ENCODE measurements around the gene RAD51B. TPM values are rescaled to one million over a fixed set of nuclear protein-coding genes. Genes with fewer than 3 reads are reported as not detected.

Gene RAD51B
- total RNA-seq, 2 donors from 2014 or later: 22.8 to 33.8 TPM

GRCh38 chr14:68575426-68575825 is 755.8 kb downstream of the RAD51B start:
- Mint-ChIP-seq H3K27me3 (ENCODE audit: insufficient read depth) (peaks cover 1% of the 10 kb centered on the region), H3K4me1 (peaks cover 5% of the 10 kb centered on the region), H3K9me3 (peaks cover 7% of the 10 kb centered on the region), H3K27ac (no peak overlapping the region), H3K4me3 (no peak overlapping the region), H3K36me3 (ENCODE audit: low read depth) (no peaks in the 10 kb centered on the region)
- Histone ChIP-seq H3K27me3 (ENCODE audit: control insufficient read depth, insufficient read depth, low read length, poor library complexity, severe bottlenecking) (no peaks in the 10 kb centered on the region), H3K4me3 (ENCODE audit: low read length) (no peak overlapping the region), H3K9ac (ENCODE audit: extremely low read depth, low read length, poor library complexity, severe bottlenecking) (no peak overlapping the region), H3K36me3 (ENCODE audit: control insufficient read depth, insufficient read depth, low read length) (no peaks in the 10 kb centered on the region), H3K27ac (ENCODE audit: low read depth, low read length) (no peak overlapping the region), H3K9me3 (ENCODE audit: control insufficient read depth, low read length) (no peaks in the 10 kb centered on the region), H3K4me1 (ENCODE audit: control insufficient read depth, insufficient read depth, low read length) (no peaks in the 10 kb centered on the region)
- no peak for TF ChIP-seq CTCF (conservative IDR thresholded peaks at IDR 0.05)
- WGBS, 2 experiments (ENCODE audit: insufficient coverage in 1 of 2, insufficient read length in 1 of 2): 72 to 100% methylated on average over 1 to 3 of the region's 4 CpGs
- no peak for DNase-seq

GRCh38 chr14:68576031-68576430 is 756.5 kb downstream of the RAD51B start:
- Histone ChIP-seq H3K4me3 (ENCODE audit: low read length) (no peak overlapping the region), H3K9me3 (ENCODE audit: control insufficient read depth, low read length) (no peaks in the 10 kb centered on the region), H3K4me1 (ENCODE audit: control insufficient read depth, insufficient read depth, low read length) (no peaks in the 10 kb centered on the region), H3K9ac (ENCODE audit: extremely low read depth, low read length, poor library complexity, severe bottlenecking) (no peak overlapping the region), H3K27ac (ENCODE audit: low read depth, low read length) (no peak overlapping the region), H3K27me3 (ENCODE audit: control insufficient read depth, insufficient read depth, low read length, poor library complexity, severe bottlenecking) (no peaks in the 10 kb centered on the region), H3K36me3 (ENCODE audit: control insufficient read depth, insufficient read depth, low read length) (no peaks in the 10 kb centered on the region)
- WGBS, 2 experiments (ENCODE audit: insufficient coverage in 1 of 2, insufficient read length in 1 of 2): 86 to 89% methylated on average over 1 to 2 of the region's 2 CpGs
- Mint-ChIP-seq H3K9me3 (peaks cover 7% of the 10 kb centered on the region), H3K36me3 (ENCODE audit: low read depth) (no peaks in the 10 kb centered on the region), H3K4me1 (peaks cover 5% of the 10 kb centered on the region), H3K27ac (no peak overlapping the region), H3K4me3 (no peak overlapping the region), H3K27me3 (ENCODE audit: insufficient read depth) (peaks cover 1% of the 10 kb centered on the region)
- no peak for TF ChIP-seq CTCF (conservative IDR thresholded peaks at IDR 0.05)
- DNase-seq: no peak

- H3K27me3 Mint-ChIP-seq (ENCODE audit: insufficient read depth): peaks cover 1% of the 10 kb centered on the region
- Histone ChIP-seq H3K36me3 (ENCODE audit: control insufficient read depth, insufficient read depth, low read length) (no peaks in the 10 kb centered on the region), H3K9me3 (ENCODE audit: control insufficient read depth, low read length) (no peaks in the 10 kb centered on the region), H3K9ac (ENCODE audit: extremely low read depth, low read length, poor library complexity, severe bottlenecking) (no peak overlapping the region), H3K27me3 (ENCODE audit: control insufficient read depth, insufficient read depth, low read length, poor library complexity, severe bottlenecking) (no peaks in the 10 kb centered on the region), H3K27ac (ENCODE audit: low read depth, low read length) (no peak overlapping the region), H3K4me1 (ENCODE audit: control insufficient read depth, insufficient read depth, low read length) (no peaks in the 10 kb centered on the region), H3K4me3 (ENCODE audit: low read length) (no peak overlapping the region)
- peaks cover 5% of the 10 kb centered on the region for H3K4me1 Mint-ChIP-seq
- H3K9me3 Mint-ChIP-seq: peaks cover 5% of the 10 kb centered on the region
- no peak overlapping the region for H3K27ac Mint-ChIP-seq
- DNase-seq: no peak
- no peak for TF ChIP-seq CTCF (conservative IDR thresholded peaks at IDR 0.05)
- no peak overlapping the region for H3K4me3 Mint-ChIP-seq
- 94 to 100% methylated on average over 3 to 4 of the region's 4 CpGs for WGBS, 2 experiments (ENCODE audit: insufficient coverage in 1 of 2, insufficient read length in 1 of 2)
- H3K36me3 Mint-ChIP-seq (ENCODE audit: low read depth): no peaks in the 10 kb centered on the region
Measured at GRCh38 chr14:68576496-68577244, 757.1 kb downstream of the RAD51B start.

All from endodermal cell (in vitro differentiated cells).